Thyroid gland (tissue), 4 donors: ENCODE results near the gene RUNX2. TPM values are rescaled to one million over a fixed set of nuclear protein-coding genes. Genes with fewer than 3 reads are reported as not detected.

Experiments used
- DNase-seq, 2 donors: peaks; one replicate each; pipeline ENCODE4 v3.0.0-alpha.2; 2019
- H3K27ac ChIP-seq, 3 donors: fragments of 200-600 bp; sonication (generic); 1 replicate in 2 of 3; 2 replicates in 1 of 3; pipeline ENCODE4 v1.5.1; 2016 to 2019; ENCODE audit warnings: mild to moderate bottlenecking in 1 of 3, moderate library complexity in 1 of 3
- H3K27me3 ChIP-seq: fragments of 200-600 bp; sonication (generic); one replicate; pipeline ENCODE4 v1.5.1; 2019
- H3K36me3 ChIP-seq, 2 donors: fragments of 200-600 bp; sonication (generic); one replicate each; pipeline ENCODE4 v1.5.1; 2016 to 2019
- H3K4me1 ChIP-seq, 2 donors: fragments of 200-600 bp; sonication (generic); one replicate each; pipeline ENCODE4 v1.5.1; 2017 to 2019
- H3K4me3 ChIP-seq, 3 donors: fragments of 200-600 bp; sonication (generic); replicated peaks in 1 of 3; 1 replicate in 2 of 3; 2 replicates in 1 of 3; pipeline ENCODE4 v1.5.1; 2016; ENCODE audit warnings: mild to moderate bottlenecking in 1 of 3
- H3K9me3 ChIP-seq: fragments of 200-600 bp; sonication (generic); one replicate; pipeline ENCODE4 v1.5.1; 2017
- CTCF ChIP-seq, 6 experiments: fragments of 200-600 bp in 3 of 6; fragments of 450-650 bp in 3 of 6; sonication (generic) in 3 of 6; IDR thresholded peaks; one replicate each; pipeline ENCODE4 v1.5.1; 2016 to 2019; ENCODE audit warnings: antibody characterized with exemption in 6 of 6, mild to moderate bottlenecking in 2 of 6, inconsistent platforms in 1 of 6, moderate library complexity in 1 of 6
- POLR2A ChIP-seq, 2 donors: fragments of 450-650 bp; IDR thresholded peaks; one replicate each; pipeline ENCODE4 v1.6.1; 2017; ENCODE audit warnings: antibody characterized with exemption in 2 of 2, mild to moderate bottlenecking in 2 of 2, moderate library complexity in 1 of 2
- WGBS, 2 donors: methylation state at CpG; one replicate each; pipeline ENCODE4 v1.1.5; 2017; 5-methylcytosine and 5-hydroxymethylcytosine counted together
- intact Hi-C: fragments of 100-400 bp; cut with DNase I; formaldehyde crosslinking; loops from one replicate; pipeline ENCODE4 v1.15.1; 2023
- total RNA-seq, 4 donors: library from RNA; depleted of rRNA; stranded (reverse); fragments of >200 nt; gene quantifications; one replicate each; pipeline ENCODE4 v1.2.3, GENCODE V29; 2016

The RUNX2 gene
- total RNA-seq, 4 donors from 2014 or later = 1.6 to 4.2 (median 2.7) TPM

GRCh38 chr6:45351667-45352066 is 23.5 kb downstream of the RUNX2 start:
- 88 to 92% methylated on average over 1 of the region's 1 CpG for WGBS, 2 donors
- no peak overlapping the region for H3K4me3 ChIP-seq
- H3K9me3 ChIP-seq = no peaks in the 10 kb centered on the region
- TF ChIP-seq POLR2A (IDR thresholded peaks at IDR 0.05) = no peak
- no peak for TF ChIP-seq CTCF (IDR thresholded peaks at IDR 0.05)
- H3K36me3 ChIP-seq = no peaks in the 10 kb centered on the region
- DNase-seq = no peak
- no peaks in the 10 kb centered on the region for H3K4me1 ChIP-seq
- no peaks in the 10 kb centered on the region for H3K27me3 ChIP-seq
- no peak overlapping the region for H3K27ac ChIP-seq
- intact Hi-C loops = no loop called here

- H3K9me3 ChIP-seq = no peaks in the 10 kb centered on the region
- 92 to 94% methylated on average over 2 of the region's 2 CpGs for WGBS, 2 donors
- H3K4me1 ChIP-seq = no peaks in the 10 kb centered on the region
- no peak overlapping the region for H3K27ac ChIP-seq
- H3K27me3 ChIP-seq = no peaks in the 10 kb centered on the region
- no peaks in the 10 kb centered on the region for H3K36me3 ChIP-seq
- intact Hi-C loops = no loop called here
- no peak for TF ChIP-seq POLR2A (IDR thresholded peaks at IDR 0.05)
- no peak for TF ChIP-seq CTCF (IDR thresholded peaks at IDR 0.05)
- no peak overlapping the region for H3K4me3 ChIP-seq
- DNase-seq = no peak
Observed at GRCh38 chr6:45353654-45354053, 25.5 kb downstream of the RUNX2 start.

GRCh38 chr6:45364466-45364865 is 36.3 kb downstream of the RUNX2 start:
- Histone ChIP-seq H3K27ac (no peak overlapping the region), H3K4me1 (no peaks in the 10 kb centered on the region), H3K36me3 (no peaks in the 10 kb centered on the region), H3K27me3 (no peaks in the 10 kb centered on the region), H3K9me3 (no peaks in the 10 kb centered on the region), H3K4me3 (no peak overlapping the region)
- no peak for DNase-seq
- intact Hi-C loops = no loop called here
- TF ChIP-seq POLR2A (IDR thresholded peaks at IDR 0.05) (no peak), CTCF (IDR thresholded peaks at IDR 0.05) (no peak)

- DNase-seq = no peak
- Histone ChIP-seq H3K4me3 (no peak overlapping the region), H3K9me3 (no peaks in the 10 kb centered on the region), H3K27me3 (no peaks in the 10 kb centered on the region), H3K4me1 (no peaks in the 10 kb centered on the region), H3K27ac (no peak overlapping the region), H3K36me3 (no peaks in the 10 kb centered on the region)
- WGBS, 2 donors = 94 to 98% methylated on average over 1 of the region's 1 CpG
- TF ChIP-seq CTCF (IDR thresholded peaks at IDR 0.05) = no peak
- no peak for TF ChIP-seq POLR2A (IDR thresholded peaks at IDR 0.05)
- intact Hi-C loops = no loop called here
Observed at GRCh38 chr6:45365036-45365435, 36.9 kb downstream of the RUNX2 start.

- DNase-seq = no peak
- Histone ChIP-seq H3K4me1 (no peaks in the 10 kb centered on the region), H3K9me3 (no peaks in the 10 kb centered on the region), H3K27me3 (no peaks in the 10 kb centered on the region), H3K27ac (no peak overlapping the region), H3K36me3 (no peaks in the 10 kb centered on the region), H3K4me3 (no peak overlapping the region)
- no peak for TF ChIP-seq POLR2A (IDR thresholded peaks at IDR 0.05)
- TF ChIP-seq CTCF (IDR thresholded peaks at IDR 0.05) = no peak
- 98% methylated on average over 1 of the region's 1 CpG for WGBS, 2 donors
- intact Hi-C loops = no loop called here
Observed at GRCh38 chr6:45366534-45366933, 38.4 kb downstream of the RUNX2 start.
